H9 (cell line): ENCODE results near the gene CATSPERZ. TPM values are rescaled to one million over a fixed set of nuclear protein-coding genes. Genes with fewer than 3 reads are reported as not detected.

Source experiments
- DNase-seq: peaks from one replicate; pipeline ENCODE4 v3.0.0-alpha.2; 2017
- H2AFZ ChIP-seq: one replicate; pipeline ENCODE4 v1.6.1; 2013; ENCODE audit warnings: mild to moderate bottlenecking, low read length, control low read depth, moderate library complexity
- H2AK5ac ChIP-seq: 2 replicates; pipeline ENCODE4 v1.6.1; 2013; ENCODE audit warnings: low read length, control low read depth, mixed read lengths; ENCODE audit not compliant: insufficient read length
- H2BK120ac ChIP-seq: one replicate; pipeline ENCODE4 v1.6.1; 2013; ENCODE audit warnings: low read depth, mild to moderate bottlenecking, low read length, control low read depth, inconsistent platforms; ENCODE audit not compliant: poor library complexity, severe bottlenecking
- H2BK12ac ChIP-seq: 2 replicates; pipeline ENCODE4 v1.6.1; 2013; ENCODE audit warnings: low read length, control low read depth, mixed read lengths, low read depth; ENCODE audit not compliant: insufficient read length
- H2BK15ac ChIP-seq: 2 replicates; pipeline ENCODE4 v1.6.1; 2013; ENCODE audit warnings: low read depth, low read length, control low read depth
- H2BK20ac ChIP-seq: one replicate; pipeline ENCODE4 v1.6.1; 2013; ENCODE audit warnings: low read depth, mild to moderate bottlenecking, low read length, control low read depth, inconsistent platforms; ENCODE audit not compliant: poor library complexity, severe bottlenecking
- H2BK5ac ChIP-seq: 2 replicates; pipeline ENCODE4 v1.6.1; 2013; ENCODE audit warnings: low read length, control low read depth, mixed read lengths; ENCODE audit not compliant: insufficient read length
- H3K14ac ChIP-seq: 2 replicates; pipeline ENCODE4 v1.6.1; 2013; ENCODE audit warnings: low read length, control low read depth; ENCODE audit not compliant: insufficient read depth
- H3K18ac ChIP-seq: 2 replicates; pipeline ENCODE4 v1.6.1; 2013; ENCODE audit warnings: low read depth, mild to moderate bottlenecking, mixed read lengths, low read length, control low read depth; ENCODE audit not compliant: insufficient read length
- H3K23ac ChIP-seq: 2 replicates; pipeline ENCODE4 v1.6.1; 2013; ENCODE audit warnings: low read length, control low read depth, mixed read lengths, low read depth; ENCODE audit not compliant: insufficient read length
- H3K23me2 ChIP-seq: 2 replicates; pipeline ENCODE4 v1.6.1; 2013; ENCODE audit warnings: low read depth, mild to moderate bottlenecking, mixed read lengths, low read length, control low read depth; ENCODE audit not compliant: insufficient read length, poor library complexity, severe bottlenecking
- H3K27ac ChIP-seq: 2 replicates; pipeline ENCODE4 v1.5.1; 2013; ENCODE audit warnings: low read length, control low read depth, mixed read lengths, low read depth; ENCODE audit not compliant: insufficient read length
- H3K27me3 ChIP-seq: 2 replicates; pipeline ENCODE4 v1.6.1; 2013; ENCODE audit warnings: low read length, control low read depth, inconsistent platforms; ENCODE audit not compliant: insufficient read depth
- H3K4ac ChIP-seq: 2 replicates; pipeline ENCODE4 v1.6.1; 2013; ENCODE audit warnings: low read depth, mild to moderate bottlenecking, control low read depth, inconsistent platforms, low read length, moderate library complexity
- H3K4me1 ChIP-seq: 2 replicates; pipeline ENCODE4 v1.6.1; 2013; ENCODE audit warnings: low read length, control low read depth, inconsistent platforms; ENCODE audit not compliant: insufficient read depth
- H3K4me2 ChIP-seq: 2 replicates; pipeline ENCODE4 v1.6.1; 2013; ENCODE audit warnings: low read length, control low read depth, mixed read lengths; ENCODE audit not compliant: insufficient read length, insufficient read depth
- H3K56ac ChIP-seq: 2 replicates; pipeline ENCODE4 v1.6.1; 2013; ENCODE audit warnings: low read depth, mild to moderate bottlenecking, mixed read lengths, low read length, control low read depth; ENCODE audit not compliant: insufficient read length
- H3K79me1 ChIP-seq: 2 replicates; pipeline ENCODE4 v1.6.1; 2013; ENCODE audit warnings: low read depth, mild to moderate bottlenecking, moderate library complexity, low read length, control low read depth, inconsistent platforms; ENCODE audit not compliant: insufficient read depth, poor library complexity, severe bottlenecking
- H3K79me2 ChIP-seq: 2 replicates; pipeline ENCODE4 v1.6.1; 2013; ENCODE audit warnings: low read length, control low read depth, inconsistent platforms; ENCODE audit not compliant: insufficient read depth
- H3K9ac ChIP-seq: 2 replicates; pipeline ENCODE4 v1.6.1; 2013; ENCODE audit warnings: low read length, control low read depth, mixed read lengths; ENCODE audit not compliant: insufficient read length; ENCODE audit errors: extremely low read depth
- H3K9me3 ChIP-seq: one replicate; pipeline ENCODE4 v1.6.1; 2013; ENCODE audit warnings: low read depth, low read length, inconsistent platforms; ENCODE audit not compliant: control insufficient read depth
- H3T11ph ChIP-seq: one replicate; pipeline ENCODE4 v1.6.1; 2013; ENCODE audit warnings: mild to moderate bottlenecking, low read length, control low read depth, inconsistent platforms
- H4K20me1 ChIP-seq: one replicate; pipeline ENCODE4 v1.6.1; 2013; ENCODE audit not compliant: control insufficient read depth, insufficient read length, insufficient read depth
- H4K5ac ChIP-seq: 2 replicates; pipeline ENCODE4 v1.6.1; 2013; ENCODE audit warnings: low read depth, mild to moderate bottlenecking, mixed read lengths, low read length, control low read depth; ENCODE audit not compliant: insufficient read length
- H4K8ac ChIP-seq: replicated peaks from 2 replicates; pipeline ENCODE4 v1.6.1; 2013; ENCODE audit warnings: low read length, control low read depth, mixed read lengths, low read depth; ENCODE audit not compliant: insufficient read length
- H4K91ac ChIP-seq: 2 replicates; pipeline ENCODE4 v1.6.1; 2013; ENCODE audit warnings: low read depth, mild to moderate bottlenecking, moderate library complexity, mixed read lengths, low read length, control low read depth; ENCODE audit not compliant: insufficient read length
- H3K27ac Mint-ChIP-seq, 3 experiments: 2 replicates in 2 of 3; 3 replicates in 1 of 3; pipeline ENCODE4 v1.8.0; 2020 to 2021; ENCODE audit warnings: mixed read lengths in 3 of 3, mild to moderate bottlenecking in 1 of 3, moderate library complexity in 1 of 3
- H3K27me3 Mint-ChIP-seq: 2 replicates; pipeline ENCODE4 v1.8.0; 2021; ENCODE audit warnings: low read depth, mild to moderate bottlenecking, moderate library complexity, mixed read lengths
- H3K36me3 Mint-ChIP-seq, 3 experiments: 2 replicates in 2 of 3; 3 replicates in 1 of 3; pipeline ENCODE4 v1.8.0; 2020 to 2021; ENCODE audit warnings: low read depth in 3 of 3, mixed read lengths in 3 of 3; ENCODE audit not compliant: insufficient read depth in 1 of 3
- H3K4me1 Mint-ChIP-seq, 2 experiments: 2 replicates each; pipeline ENCODE4 v1.8.0; 2020; ENCODE audit warnings: mixed read lengths in 2 of 2
- H3K4me3 Mint-ChIP-seq, 2 experiments: 2 replicates in 1 of 2; 3 replicates in 1 of 2; pipeline ENCODE4 v1.8.0; 2020 to 2021; ENCODE audit warnings: mild to moderate bottlenecking in 2 of 2, mixed read lengths in 2 of 2, moderate library complexity in 1 of 2
- H3K9me3 Mint-ChIP-seq, 2 experiments: 2 replicates in 1 of 2; 3 replicates in 1 of 2; pipeline ENCODE4 v1.8.0; 2020; ENCODE audit warnings: mild to moderate bottlenecking in 2 of 2, mixed read lengths in 2 of 2, moderate library complexity in 1 of 2
- CTCF ChIP-seq: fragments of 200-600 bp; sonication (generic); conservative IDR thresholded peaks from 3 replicates; pipeline ENCODE4 v1.8.0; 2021; ENCODE audit warnings: antibody characterized with exemption, mild to moderate bottlenecking
- WGBS: extraction: QIAGEN DNeasy Blood & Tissue Kit; methylation state at CpG from one replicate; pipeline ENCODE4 v1.1.7; 2013; ENCODE audit warnings: missing lambda C conversion rate, low lambda C conversion rate, mixed read lengths; ENCODE audit not compliant: insufficient read length; ENCODE audit errors: extremely low coverage; 5-methylcytosine and 5-hydroxymethylcytosine counted together
- total RNA-seq: library from RNA; stranded (reverse); gene quantifications from 2 replicates; pipeline ENCODE4 v1.2.1, GENCODE V29; 2021

The CATSPERZ gene
- total RNA-seq, 1 experiment from 2014 or later: 0.92 TPM

- Histone ChIP-seq H3K27me3 (no peaks in the 10 kb centered on the region), H3K4me1 (no peaks in the 10 kb centered on the region), H3K14ac (peak within 1 kb of the TSS; percentile 42; the same call in 1 of the 2 replicates), H3K79me2 (no peaks in the 10 kb centered on the region), H2AFZ (no peak within 1 kb of the TSS), H3K4me2 (peak within 1 kb of the TSS; percentile 82), H4K20me1 (no peaks in the 10 kb centered on the region), H4K8ac (no peak within 1 kb of the TSS), H2BK15ac (no peak within 1 kb of the TSS), H3K23ac (no peak within 1 kb of the TSS), H2BK12ac (no peak within 1 kb of the TSS), H4K5ac (no peak within 1 kb of the TSS), H2BK20ac (no peak within 1 kb of the TSS), H4K91ac (no peak within 1 kb of the TSS), H3K79me1 (no peaks in the 10 kb centered on the region), H3K4ac (no peak within 1 kb of the TSS), H3T11ph (no peak within 1 kb of the TSS), H2AK5ac (no peak within 1 kb of the TSS), H3K23me2 (peaks cover 15% of the 10 kb centered on the region), H2BK120ac (no peak within 1 kb of the TSS), H2BK5ac (no peak within 1 kb of the TSS), H3K27ac (no peak within 1 kb of the TSS), H3K9ac (no peak within 1 kb of the TSS), H3K9me3 (no peaks in the 10 kb centered on the region), H3K18ac (peak within 1 kb of the TSS; percentile 74), H3K56ac (no peak within 1 kb of the TSS)
- H3K4me1 Mint-ChIP-seq: peaks cover 8 to 12% of the 10 kb centered on the region in 2 experiments
- WGBS: no CpG with 5 or more reads among the region's 44 CpGs
- H3K36me3 Mint-ChIP-seq: peaks cover 0 to 18% (median 13%) of the 10 kb centered on the region in 3 experiments; a peak in 6 of 7 replicates
- peak; percentile 96 for DNase-seq
- H3K27me3 Mint-ChIP-seq: peaks cover 12% of the 10 kb centered on the region
- peak within 1 kb of the TSS in 1 of 3 experiments; percentile 68; a peak in 1 of 7 replicates for H3K27ac Mint-ChIP-seq
- H3K9me3 Mint-ChIP-seq: no peaks in the 10 kb centered on the region; a peak in 1 of 5 replicates
- H3K4me3 Mint-ChIP-seq: peak within 1 kb of the TSS; percentile 82 to 90
- no peak for TF ChIP-seq CTCF
Measured at GRCh38 chr11:64284048-64284961, 15.9 kb upstream of the CATSPERZ start, which contains the start of gene BAD. BAD (minus strand) TSS chr11:64284665; CDS start chr11:64284368, 297 bp downstream.
